ENCODE data around the gene SLC35F6.

SLC35F6 gene

GRCh38 chr2:26818972-26819371 is 54.9 kb downstream of the SLC35F6 start:
- in situ Hi-C loops (cut with HindIII; ENCODE audit: low pct_ligation_motif_present, low sequenced_read_pairs) = no loop called here
- Histone ChIP-seq H3K27ac (no peak overlapping the region), H3K4me3 (ENCODE audit: low read depth, low read length) (no peak overlapping the region), H3K27me3 (replicated peaks) (peaks cover 2% of the 10 kb centered on the region), H3K36me3 (replicated peaks) (no peaks in the 10 kb centered on the region)
- no peak for TF ChIP-seq CTCF (IDR thresholded peaks at IDR 0.05; ENCODE audit: low read depth, low read length, missing control alignments)
- DNase-seq = no peak

DNA sequence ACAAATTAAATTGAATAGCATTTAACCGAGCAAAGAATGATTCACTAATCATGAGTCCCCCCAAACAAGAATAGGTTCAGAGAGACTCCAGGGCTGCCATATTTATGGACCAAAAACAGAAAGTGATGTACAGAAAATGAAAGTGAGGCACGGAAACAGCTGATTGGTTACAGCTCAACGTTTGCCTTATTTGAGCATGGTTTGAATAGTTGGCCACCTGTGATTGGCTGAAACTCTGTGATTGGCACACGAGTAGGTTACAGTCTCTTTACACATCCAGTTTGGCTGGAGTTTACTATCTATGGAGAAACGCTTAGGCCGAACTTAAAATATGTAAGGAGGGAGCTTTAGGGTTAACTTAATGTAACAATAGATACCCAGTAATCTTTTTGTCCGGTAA is 56.8 kb downstream of the SLC35F6 start:
- Histone ChIP-seq H3K36me3 (replicated peaks) (no peaks in the 10 kb centered on the region), H3K4me3 (ENCODE audit: low read depth, low read length) (no peak overlapping the region), H3K27me3 (replicated peaks) (peaks cover 2% of the 10 kb centered on the region), H3K27ac (no peak overlapping the region)
- DNase-seq = no peak
- no peak for TF ChIP-seq CTCF (IDR thresholded peaks at IDR 0.05; ENCODE audit: low read depth, low read length, missing control alignments)
- in situ Hi-C loops (cut with HindIII; ENCODE audit: low pct_ligation_motif_present, low sequenced_read_pairs) = no loop called here

DNA sequence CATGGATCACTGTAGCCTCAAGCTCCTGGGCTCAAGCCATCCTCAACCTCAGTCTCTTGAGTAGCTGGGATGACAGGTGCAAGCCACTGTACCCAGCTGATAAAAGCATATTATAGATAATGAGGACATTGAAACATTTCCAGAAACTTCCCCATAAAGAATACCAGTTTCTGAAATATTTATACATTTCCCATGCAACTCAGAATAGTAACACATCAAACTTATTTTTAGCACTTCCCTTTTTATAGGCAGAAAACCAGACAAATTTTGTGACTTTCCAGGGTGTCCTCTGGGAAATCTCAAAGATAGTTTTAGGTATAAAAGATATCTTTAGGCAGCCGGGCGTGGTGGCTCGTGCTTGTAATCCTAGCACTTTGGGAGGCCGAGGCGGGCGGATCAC is 58.8 kb downstream of the SLC35F6 start:
- DNase-seq = no peak
- no peak for TF ChIP-seq CTCF (IDR thresholded peaks at IDR 0.05; ENCODE audit: low read depth, low read length, missing control alignments)
- in situ Hi-C loops (cut with HindIII; ENCODE audit: low pct_ligation_motif_present, low sequenced_read_pairs) = no loop called here
- Histone ChIP-seq H3K4me3 (ENCODE audit: low read depth, low read length) (no peak overlapping the region), H3K27ac (no peak overlapping the region), H3K36me3 (replicated peaks) (no peaks in the 10 kb centered on the region), H3K27me3 (replicated peaks) (peaks cover 2% of the 10 kb centered on the region)
